ENCODE data around the gene DIO3.

DNA sequence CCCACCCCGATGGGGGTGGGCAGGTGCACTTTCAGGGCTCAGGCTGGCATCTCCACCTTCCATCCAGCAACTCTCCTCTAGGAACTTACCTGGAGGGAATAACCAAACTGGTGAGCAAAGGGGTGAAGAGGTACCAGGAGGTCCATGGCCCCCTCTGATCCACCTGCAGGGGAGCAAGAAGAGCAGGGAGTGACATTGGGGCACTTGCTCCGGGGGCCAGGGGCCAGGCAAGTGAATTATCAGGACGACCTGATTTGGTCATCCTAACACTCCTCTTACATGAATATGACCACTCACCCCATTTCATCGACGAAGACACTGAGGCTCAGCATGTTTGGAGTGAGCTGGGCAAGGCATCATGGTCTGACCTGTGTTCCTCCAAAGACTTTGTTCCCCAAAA lies 6.0 kb downstream of the DIO3 start:
- TF ChIP-seq ZNF274 (IDR thresholded peaks at IDR 0.05; ENCODE audit: low read depth, low read length) (no peak), YY1 (IDR thresholded peaks at IDR 0.05; ENCODE audit: insufficient read depth, insufficient read length) (no peak)
